GM19372 (cell line): Measurements from ENCODE around the gene CCR3.

ENCODE experiments used
- ATAC-seq: cut with Tn5 transposase; IDR thresholded peaks from one replicate; pipeline ENCODE4 v1.9.1; 2021; ENCODE audit warnings: mild to moderate bottlenecking, low read depth, moderate library complexity; ENCODE audit not compliant: unreplicated experiment

CCR3 gene

DNA sequence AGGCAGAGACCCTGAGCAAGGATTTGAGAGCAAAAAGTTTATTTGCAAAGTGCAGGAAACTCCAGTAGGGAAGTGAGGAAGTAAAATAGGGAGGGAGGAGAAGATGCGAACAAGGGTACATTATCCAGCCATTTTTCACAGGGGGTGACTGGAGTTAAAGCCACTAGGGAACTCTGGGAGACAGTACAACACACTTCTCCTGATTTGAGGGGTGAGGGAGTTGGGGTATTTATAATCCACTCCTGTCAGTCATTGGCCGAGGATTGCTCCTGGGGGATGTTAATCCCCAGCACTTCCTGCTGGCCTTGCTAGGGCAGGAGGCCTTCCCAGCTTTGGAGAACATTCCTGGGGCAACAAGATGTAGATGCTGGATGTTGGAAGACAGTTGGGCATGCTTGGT lies 28.2 kb downstream of the CCR3 start:
- no peak for ATAC-seq

DNA sequence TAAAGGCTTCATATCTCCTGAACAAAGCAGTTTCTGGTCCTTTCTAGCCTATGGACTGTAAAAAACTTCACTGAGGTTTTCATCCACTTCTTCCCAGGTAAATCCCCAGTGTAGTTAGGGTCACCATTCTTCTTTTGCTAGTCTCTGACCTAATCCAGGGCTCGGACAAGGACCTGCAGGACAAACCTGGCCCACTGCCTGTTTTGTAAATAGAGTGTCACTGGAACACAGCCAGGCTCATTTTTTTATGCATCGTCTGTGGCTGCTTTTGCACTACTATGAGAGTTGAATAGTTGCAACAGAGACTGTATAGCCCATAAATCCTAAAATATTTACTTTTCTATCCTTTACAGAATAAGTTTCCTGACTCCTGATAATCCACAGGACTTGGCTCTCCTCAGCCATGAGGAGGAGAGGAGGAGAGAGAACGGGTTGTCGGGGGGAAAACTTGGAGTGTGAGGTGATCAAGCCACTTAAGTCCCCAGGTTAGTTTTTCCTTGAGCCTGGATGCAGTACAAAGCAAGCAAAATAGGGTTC lies 29.0 kb downstream of the CCR3 start:
- ATAC-seq = no peak

DNA sequence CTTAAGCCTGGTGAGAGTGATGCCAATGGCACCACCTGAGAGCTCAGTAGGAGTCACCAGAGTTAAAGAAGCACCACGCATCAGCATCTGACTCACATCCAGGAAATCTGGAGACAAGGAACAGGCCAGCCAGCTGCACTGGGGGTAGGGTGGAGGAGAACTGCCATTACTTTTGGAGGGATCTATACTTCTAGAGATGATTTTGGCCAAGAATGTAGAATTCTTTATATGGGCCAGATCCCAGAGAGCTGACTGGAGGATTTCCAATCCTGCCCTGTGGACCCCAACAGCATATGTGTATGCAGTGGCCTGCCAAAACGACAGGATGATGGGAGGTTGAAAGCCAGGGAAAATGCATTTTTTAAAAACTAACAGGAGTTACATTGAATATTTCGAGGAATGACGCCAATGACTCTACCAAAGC lies 29.8 kb downstream of the CCR3 start:
- no peak for ATAC-seq

DNA sequence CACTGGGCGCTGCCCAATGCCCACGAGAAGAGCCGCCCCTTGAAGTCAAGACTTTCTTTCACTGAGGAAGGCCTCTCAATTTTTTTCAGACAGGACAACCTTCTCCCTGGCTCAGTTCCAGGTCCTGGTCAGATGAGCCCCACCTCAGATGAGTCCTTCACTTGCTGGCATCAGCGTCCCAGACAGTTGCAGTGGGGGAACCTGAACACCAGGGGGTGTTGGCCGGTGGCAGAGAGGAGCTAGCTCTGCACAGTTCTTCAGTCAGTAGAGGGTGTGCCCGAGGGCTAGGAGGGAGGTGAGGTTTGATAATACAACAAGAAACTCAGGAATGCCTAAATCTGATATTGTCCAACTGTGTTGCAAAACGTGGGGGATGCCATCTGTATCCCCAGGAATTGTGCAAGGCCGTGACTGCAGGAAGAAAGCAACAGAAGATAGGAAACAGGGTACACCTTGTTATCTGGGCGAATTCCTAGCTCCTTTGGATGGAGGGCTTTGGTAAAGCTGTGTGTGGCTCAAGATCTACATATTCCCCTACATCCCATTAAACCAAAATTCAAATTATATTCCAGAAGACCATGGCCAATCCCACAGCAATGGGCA lies 34.3 kb downstream of the CCR3 start:
- ATAC-seq = no peak

DNA sequence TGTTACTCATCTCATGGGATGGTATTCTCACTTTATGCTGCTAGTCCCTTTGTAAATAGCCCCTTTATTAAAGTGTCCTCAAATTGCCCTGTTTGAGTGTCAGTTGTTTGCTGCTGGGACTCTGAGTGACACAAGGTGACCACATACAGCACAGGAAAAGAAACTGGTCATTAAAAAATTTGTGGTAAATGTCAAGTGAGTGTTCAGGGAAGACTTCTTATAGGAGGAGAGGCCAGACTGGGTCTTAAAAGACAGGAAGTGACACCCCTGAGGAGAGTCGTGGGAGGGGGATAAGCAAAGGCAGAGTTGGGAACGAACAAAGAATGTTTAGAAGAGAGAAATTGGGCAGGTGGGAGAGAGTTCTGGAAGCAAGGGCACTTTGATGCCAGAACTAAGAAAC lies 35.2 kb downstream of the CCR3 start:
- ATAC-seq = no peak

DNA sequence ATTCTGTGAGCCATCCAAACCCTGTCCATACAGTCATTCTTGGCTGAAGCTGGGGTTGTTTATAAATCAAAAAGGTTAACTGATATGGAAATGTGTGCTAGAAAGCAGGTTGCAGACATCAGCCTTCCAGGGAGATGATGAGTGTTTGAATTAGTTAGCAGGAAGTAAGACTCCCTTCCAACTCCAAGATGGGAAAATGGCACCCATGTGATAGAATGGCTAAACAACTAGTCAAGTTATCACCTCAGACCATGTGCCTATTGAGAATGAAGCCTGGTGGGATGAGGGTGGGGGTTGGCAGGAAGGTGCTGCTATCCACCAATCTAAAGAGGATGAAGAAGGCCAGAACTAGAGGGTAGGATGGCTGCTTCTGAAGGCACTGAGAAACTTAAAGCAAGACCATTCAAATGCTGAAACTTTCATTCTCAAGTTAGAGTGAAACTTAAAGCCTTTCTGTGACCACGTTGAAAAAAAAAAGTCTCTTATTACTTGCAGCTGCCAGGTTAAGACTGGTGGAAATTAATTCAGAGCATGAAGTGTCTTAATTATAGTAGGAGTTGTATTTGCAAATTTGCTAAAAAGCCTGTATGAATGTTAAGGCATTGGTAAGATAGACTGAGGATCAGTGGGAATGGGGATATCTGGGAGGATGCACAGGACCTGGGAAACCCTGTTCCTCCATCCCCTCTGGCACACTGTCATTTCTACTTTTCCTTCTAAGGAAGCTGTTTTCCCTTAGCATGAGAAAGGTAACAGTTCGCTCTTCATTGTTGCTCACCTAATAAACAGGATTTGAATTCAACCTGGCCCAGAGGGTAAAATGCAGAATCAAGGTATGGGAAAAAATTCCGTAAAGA lies 36.8 kb downstream of the CCR3 start:
- no peak for ATAC-seq

DNA sequence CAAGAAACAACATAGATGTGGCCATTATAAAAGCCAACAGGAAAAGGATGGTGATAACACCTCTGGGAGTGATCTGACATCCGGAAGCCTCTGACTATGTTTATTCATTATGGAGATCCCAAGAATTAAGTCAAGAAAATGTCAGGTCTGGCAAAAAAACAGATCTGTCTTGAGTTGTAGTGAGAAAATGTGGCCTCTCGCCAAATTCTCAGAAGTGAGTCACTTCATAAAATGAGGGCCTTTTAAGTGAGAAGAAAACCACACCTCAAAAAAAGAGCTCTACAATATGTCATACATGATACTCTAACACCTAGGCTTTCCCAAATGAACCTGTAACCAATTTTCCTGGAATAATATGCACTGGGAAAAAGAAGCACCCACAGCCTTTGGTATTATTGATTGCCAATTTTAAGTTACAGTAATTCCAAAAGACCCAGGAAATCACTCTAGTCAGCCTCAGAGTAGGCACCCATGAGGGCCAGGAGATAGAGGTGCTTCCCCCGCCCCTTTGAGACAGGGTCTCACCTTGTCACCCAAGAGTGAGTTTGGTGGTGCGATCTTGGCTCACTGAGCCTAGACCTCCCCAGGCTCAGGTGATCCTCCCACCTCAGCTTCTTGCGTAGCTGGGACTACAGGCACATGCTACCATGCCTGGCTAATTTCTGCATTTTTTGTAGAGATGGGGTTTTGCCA lies 38.0 kb downstream of the CCR3 start:
- no peak for ATAC-seq

DNA sequence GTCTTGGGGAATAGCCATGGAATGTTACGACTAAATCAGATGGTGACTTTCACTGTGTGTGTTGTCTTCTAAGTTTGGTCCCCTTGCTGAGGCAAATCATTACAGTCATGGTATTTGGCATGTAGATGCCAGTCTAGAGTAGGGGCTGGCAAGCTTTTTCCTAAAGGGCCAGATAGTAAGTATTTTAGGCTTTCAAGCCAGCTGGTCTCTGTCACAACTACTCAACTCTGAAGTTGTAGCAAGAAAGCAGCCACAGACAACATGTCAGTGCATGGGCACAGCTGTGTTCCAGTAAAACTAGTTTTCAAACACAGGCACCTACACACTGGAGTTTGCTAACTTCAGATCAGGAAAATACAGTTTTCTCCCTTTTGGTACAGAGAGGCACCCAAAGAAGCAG lies 39.3 kb downstream of the CCR3 start:
- no peak for ATAC-seq

DNA sequence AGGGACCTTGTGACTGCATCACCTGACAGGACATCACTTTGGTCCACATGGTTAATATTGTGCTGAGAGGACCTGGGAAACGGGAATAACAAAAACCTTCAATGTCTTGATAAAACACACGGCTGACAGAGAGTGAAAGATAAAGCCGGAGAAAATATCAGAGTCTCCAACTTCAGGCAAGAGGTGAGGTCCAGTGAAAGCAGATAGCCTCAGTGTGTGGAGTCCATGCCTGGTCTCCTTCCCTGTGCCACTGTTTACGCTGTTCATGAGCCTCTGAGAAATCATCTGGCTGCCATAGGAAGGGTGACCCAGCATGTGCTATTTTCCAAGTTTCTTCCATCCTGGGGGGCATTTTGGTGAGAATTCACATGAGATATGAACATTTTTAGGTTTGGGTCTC lies 39.8 kb downstream of the CCR3 start:
- ATAC-seq = no peak

DNA sequence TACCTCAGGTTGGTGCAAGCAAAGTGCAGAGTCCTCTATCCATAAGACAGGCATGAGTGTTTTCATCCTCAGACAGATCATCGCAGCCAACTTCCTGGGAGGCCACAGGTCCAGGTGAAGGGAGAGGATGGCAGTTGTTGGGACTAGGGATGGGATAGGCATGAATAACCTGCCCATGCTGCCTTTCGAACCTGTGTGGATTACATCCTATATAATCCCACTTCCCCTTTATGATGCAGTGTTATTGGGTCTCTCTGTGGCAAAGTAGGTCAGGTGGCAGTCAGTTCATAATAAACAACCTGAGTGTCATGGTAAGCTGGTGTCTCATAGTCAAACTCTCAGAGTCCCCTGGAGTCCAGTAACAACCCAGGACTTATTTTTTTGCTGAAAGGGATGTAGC lies 40.4 kb downstream of the CCR3 start:
- ATAC-seq = no peak

DNA sequence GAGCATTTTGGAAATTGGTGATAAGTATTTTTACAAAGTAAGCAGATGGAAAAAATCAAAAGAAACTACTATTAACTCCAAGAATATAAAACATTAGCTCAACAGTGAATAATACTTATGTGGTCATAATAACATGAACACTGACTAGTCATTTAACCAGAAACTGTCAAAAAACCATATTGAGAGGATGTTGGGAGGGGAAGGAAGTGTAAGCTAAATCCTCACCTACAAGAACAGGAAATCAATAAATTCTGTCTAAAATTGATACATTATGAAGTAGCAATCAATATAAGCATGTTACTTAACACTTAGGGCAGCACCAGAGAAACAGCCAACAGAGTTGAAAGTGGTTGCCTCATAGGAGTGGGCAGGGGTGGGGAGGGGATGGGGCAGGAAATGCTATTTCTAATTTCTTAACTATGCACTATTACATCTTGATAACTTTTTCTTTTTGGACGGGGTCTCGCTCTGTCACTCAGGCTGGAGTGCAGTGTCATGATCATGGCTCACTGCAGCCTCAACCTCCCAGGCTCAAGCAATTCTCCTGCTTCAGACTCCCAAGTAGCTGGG lies 41.7 kb downstream of the CCR3 start:
- ATAC-seq = no peak

DNA sequence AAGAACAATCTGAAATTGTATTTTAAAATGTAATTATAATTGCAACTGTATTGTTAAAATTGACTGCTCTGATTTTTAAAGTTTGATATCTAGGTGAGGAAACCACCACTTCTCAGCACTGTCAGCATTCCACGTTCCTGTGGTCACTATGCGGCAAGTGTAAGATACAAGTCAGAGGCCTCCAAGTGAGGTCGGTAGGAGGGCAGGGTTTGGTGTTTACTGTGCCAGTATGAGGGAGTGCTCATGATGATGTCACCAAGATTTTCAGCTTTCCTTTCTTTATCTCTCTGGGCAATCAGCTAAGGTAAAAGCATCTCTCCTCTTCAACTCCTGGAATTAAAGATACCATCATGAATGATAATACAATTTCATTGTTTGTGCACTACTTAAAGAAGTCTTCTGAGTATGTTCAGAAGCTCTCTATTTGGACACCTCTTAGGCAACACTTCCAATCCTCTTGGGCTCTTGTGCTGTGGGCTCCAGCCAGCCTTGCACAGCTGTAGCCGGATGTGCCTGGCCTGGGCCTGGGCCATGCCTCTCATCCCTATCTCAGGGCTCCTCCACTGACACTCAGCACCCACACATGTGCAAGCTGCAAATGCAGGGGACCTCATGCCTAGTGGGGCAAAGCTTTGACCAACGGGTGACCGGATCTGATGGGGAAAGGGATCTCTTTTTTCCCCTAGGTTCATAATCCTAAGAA lies 42.9 kb downstream of the CCR3 start:
- ATAC-seq = no peak

DNA sequence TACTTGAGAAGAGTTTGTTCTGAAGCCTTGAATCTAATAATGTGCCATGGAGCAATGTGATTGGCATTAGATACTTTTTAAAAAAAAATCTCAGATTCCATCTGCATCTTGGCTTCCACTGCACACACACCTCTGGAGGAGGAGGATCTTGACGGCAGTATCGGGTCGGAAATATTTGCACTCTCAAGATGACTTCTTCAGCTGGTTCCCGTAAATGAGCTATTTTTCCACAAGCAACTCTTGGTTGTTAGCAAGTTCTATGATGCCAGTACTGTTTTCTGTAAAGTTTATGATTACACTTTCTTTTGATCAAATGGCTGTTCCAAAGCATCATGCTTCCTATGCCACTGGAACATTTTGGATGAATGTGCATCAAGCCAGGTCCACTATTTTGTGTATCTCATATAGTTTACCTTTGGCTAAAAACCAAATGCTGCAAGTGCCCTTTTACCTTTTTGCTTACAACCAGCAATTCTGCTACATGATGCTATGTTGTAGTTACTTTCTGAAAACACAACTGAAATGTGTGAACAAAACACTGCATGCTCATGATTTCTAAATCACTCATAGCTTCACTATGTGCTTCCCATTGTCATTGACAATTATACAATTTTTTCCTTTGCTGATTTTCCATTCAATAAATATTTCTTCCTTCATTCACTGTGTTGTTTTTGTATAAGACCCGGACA lies 43.8 kb downstream of the CCR3 start:
- ATAC-seq = no peak

DNA sequence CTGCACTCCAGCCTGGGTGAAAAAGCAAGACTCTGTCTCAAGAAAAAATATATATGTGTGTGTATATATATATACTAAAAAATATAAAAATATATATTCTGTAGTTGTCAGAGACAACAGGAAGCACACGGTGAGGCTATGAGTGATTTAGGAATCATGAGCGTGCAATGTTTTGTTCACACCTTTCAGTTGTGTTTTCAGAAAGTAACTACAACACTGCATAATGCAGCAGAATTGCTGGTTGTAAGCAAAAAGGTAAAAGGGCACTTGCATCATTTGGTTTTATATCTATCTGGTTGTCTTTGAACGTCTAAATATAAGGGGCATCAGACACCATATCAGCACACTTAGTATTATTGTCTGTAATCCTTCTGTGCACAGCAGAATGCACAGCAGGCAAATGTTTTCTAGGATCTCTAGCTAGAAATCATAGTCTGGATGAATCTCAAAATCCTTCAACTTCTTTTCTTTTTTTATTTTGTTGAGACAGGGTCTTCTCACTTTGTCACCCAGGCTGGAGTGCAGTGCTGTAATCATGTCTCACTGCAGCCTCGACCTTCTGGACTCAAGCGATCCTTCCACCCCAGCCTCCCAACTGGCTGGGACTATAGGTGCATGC lies 44.8 kb downstream of the CCR3 start:
- ATAC-seq = no peak

DNA sequence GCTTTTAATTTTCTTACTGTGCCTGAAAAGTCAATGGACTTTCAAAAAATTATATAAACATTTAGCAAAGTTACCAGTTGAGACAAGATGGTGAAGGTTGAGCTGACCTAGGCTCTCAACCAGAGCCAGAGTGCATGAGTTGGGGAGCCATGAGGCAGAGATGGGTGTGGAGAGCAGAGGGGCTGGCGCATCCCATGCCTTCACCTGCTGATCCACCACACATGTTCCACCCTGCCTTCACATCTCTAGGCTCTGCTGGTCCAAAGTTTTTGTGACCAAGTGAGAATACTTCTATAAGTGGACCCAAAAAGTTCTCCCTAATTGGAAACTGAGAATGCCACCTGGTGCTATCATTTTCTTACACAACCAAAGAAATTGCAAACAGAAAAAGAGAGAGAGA lies 47.3 kb downstream of the CCR3 start:
- ATAC-seq = no peak

DNA sequence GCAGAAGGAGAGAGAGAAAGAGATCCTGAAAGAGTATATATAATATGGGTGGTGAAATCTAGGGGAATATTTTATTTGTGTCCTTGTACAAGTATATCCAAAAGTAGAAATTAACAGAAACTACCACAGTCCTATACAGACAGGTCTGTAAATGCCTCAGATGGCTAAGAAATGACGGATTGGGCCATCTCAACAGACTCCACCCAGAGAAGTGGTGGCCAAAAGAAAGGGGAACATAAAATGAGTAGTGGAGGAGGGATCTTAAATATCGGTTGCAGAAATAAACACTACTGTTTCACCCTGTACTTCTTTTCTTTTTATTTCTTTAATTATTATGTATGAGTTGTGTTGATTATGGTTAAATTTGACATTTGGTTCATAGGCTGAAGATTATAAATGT lies 47.7 kb downstream of the CCR3 start:
- ATAC-seq = no peak

DNA sequence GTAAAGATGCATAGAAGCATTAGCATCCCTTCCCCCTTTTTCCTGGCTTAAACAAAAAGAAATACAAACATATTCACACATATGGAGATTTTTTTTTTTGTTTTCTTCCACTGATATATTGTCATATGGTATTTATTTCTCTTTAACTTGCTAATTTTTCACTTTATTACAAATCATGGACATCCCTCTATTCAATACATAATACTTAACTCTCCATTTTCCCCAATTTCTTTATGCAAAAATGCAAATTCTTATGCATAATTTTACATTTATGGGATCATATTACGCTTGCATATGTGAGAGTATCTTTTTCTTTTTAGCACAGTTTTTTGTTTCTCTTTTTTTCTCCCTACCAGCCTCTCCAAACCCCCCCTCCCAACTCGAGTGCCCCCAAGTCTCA lies 48.8 kb downstream of the CCR3 start:
- no peak for ATAC-seq

DNA sequence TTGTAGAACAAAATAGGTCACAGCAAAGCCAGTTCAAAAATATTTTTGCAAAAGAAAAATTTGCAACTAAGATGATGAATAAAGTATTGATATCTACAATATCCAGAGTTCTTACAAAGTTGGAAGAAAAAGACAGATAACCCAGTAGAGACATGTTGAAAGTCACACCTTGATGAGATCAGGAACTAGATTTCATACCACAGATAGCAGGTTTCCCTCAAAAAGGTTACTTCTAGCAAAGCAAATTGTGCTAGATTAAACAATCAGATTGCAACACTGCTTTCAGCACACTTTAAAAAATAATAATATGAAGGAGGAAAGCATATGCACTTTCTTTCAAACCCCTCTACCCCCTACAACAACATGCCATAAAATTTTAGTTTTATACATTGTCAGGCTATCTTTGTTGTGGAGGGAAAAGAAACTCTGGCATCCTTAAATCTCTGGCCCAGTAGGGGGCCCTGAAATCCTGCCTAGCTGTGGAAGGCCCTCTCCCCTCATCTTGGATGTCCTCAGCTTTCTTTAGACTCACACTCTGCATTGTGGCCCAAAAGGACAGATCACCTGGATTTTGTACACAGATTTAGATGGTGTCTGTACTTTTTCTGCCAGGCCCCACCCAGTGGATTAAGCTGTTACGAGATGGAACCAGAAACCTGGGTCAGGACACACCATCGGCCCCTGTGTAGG lies 50.9 kb downstream of the CCR3 start:
- ATAC-seq = no peak
